ENCODE results near the gene ADCY4.
"Not testable (repeated sequence)": the region's sequence is repeated elsewhere in the genome, so short reads cannot be mapped to it uniquely, and the experiment has no call there.

The ADCY4 gene

DNA sequence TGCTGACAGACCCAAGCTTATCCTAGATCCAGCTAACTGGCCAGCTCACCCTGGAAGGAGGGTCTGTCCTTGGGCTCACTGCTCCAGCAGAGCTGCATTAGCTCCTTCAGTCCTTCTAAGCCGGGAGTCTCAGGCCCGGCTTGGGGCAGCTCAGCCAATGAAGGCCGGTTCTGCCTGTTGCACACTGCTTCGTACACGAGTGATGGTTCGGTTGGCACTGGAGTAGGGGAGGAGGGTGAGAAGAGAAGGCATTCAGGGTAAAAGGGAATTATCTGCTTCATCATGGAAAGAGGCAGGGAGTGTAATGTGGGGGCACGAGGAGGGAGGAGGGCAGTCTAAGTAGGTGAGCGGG, 2.9 kb upstream of the ADCY4 start:
- DNase-seq = no peak

- DNase-seq = no peak
These were observed 2.4 kb upstream of the ADCY4 start for GRCh38 chr14:24337144-24337823.

- no peak for DNase-seq
These were observed 745 bp upstream of the ADCY4 start for GRCh38 chr14:24335461-24336171.

DNA sequence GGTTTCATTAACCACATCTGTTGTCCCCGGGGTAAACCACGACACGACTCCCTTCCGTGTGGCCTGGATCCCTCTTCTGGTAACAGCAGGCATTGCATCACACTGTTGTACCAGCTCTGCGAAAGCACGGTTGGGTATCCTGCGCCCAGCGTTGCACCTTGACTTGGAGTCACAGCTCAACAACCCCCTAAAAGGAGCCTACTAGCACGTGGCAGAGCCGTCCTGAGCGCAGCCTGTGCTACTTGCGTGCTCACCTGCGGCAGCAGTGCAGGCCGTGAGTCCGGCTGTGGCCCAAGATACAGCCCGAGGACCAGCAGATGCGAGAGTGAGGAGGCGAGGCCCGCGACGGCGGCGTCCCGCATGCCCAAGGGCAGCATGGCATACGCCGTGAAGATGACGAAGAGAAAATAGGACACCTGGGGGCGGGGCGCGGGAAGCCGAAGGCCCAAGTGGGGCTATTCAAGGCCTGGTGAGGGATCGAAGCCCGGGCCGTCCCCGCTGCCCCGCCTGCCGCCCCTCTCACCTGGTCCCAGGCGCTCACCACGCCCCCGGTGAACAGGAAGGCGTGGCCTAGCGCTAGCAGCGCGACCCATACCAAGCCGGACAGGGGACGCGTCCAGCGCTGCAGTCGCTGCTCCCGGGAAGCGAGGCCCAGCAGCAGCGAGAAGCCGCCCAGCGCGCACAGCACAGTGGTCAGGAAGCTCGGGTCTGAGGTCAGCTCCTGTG, 2.4 kb downstream of the ADCY4 start:
- DNase-seq = no peak

GRCh38 chr14:24331731-24332267, 3.1 kb downstream of the ADCY4 start:
- DNase-seq = no peak

DNA sequence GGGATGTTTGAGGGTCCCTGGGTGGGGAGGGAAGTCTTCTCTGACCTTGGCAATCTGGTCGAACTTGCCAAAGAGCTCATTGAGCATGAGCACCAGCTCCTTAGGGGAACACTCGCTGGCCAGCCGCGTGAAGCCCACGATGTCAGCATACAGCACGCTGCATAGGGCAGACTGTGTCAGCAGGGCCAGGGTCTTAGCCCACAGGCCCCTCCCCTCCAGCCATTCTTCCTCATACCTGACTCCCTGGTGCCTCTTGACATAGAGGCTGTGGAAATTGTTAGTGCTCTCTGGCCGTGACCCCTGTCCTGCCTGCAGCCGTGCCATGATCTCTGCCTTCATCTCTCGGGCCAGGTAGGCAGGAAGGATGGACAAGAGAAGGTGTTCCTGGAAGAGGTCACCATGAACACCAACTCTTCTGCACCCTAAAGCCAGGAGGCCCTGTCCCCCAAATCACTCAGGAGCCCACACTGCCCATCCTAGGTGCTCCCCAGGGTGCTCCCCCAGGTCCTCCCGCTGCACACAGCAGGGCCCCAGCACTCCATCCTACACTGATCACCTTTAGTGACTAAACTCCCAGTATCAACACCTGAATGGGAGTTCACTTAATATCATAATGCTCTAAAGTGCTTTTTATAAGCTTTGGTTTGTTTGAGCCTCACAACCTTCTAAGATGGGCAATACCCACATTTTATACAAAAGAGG, 3.7 kb downstream of the ADCY4 start:
- no peak for DNase-seq

DNA sequence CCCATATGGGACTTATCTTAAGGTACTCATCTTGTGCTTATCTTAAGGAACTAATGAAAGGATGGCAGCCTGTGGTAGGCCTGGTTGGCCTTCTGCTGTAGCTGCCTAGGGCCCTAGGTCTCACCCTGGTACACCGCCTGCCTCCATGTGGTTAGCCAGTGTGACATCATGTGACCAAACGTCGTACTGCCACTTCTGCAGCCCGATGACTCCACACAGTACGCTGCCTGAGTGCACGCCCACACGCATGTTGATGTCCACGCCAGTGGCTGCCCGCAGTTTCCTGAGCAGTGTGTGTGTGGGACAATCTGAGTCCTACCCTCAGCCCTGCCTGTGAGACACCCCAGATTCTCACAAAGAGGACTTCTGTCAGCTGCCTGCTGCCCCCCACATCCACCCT, 5.1 kb downstream of the ADCY4 start:
- DNase-seq = no peak

DNA sequence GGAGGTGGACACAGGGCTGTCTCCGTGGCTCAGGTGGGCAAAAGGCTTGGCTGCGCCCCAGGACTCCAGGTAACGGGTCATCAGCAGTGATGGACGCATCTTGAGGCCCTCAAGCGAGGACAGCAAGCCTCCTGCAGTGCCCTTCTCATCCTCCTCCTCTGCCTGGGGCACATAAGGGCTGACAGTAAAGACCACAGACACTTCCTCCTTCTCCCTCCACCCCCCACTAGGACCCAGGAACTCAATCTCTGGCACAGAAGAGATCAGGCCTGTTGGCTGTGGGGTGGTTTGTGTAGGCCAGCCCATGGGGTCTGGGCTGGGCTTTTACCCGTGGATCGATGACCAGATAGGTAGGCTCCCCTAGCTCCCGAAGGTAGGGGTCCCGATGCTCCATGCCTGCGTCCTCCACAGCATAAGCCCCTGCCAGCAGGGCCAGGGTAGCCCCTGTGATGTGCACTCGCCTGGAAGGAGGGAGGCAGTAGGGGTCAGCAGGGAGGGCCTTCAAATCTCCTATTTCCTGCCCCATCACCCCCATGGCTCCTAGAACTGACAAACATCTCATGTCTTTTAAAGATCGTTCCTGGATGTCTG, 5.7 kb downstream of the ADCY4 start:
- DNase-seq = no peak

GRCh38 chr14:24327914-24328313, 7.0 kb downstream of the ADCY4 start:
- DNase-seq = not testable (repeated sequence)

- DNase-seq = no peak
These were observed 7.6 kb downstream of the ADCY4 start for GRCh38 chr14:24327303-24327702.

DNA sequence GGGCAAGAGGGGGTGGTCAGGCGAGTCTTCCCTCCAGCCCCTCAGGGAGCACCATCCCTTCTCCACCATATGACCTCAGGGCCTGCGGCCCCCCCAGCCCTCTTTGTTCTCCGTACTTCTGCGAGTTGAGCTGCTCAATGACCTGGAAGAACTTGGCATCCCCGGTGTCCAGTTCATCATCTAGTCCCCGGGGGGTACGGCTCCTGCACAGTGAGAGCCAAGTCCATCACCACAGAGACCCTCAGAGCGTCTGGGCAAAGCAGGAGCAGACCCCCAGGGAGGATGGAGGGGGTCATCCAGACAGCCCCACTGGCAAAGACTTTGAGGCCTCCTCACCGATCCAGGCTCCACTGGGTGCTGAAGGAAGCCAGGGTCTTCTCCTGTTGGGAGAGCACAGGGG, 8.9 kb downstream of the ADCY4 start:
- no peak for DNase-seq

DNA sequence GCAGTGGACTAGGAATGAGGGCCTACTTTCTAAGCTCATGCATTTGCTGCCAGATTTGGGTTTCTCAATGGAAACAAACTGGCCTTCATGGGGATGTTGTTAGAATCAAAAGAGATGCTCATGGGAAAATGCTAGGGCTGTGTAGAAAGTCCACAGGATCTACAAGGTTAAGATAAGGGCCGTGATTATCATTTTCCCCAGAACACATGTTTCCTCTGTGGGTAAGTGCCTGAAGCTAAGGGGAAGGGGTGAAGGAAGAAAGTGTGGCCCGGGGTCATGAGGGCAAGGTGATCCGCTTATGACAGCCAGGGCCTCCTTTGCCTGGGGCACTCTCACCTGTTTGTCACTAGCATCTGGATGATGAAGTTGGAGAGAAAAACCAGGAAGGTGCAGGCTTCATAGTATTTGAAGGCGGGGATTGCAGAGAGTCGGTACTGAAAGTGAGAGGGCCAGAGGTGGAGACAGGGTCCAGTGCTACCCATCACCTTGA, 9.8 kb downstream of the ADCY4 start:
- DNase-seq = no peak

DNA sequence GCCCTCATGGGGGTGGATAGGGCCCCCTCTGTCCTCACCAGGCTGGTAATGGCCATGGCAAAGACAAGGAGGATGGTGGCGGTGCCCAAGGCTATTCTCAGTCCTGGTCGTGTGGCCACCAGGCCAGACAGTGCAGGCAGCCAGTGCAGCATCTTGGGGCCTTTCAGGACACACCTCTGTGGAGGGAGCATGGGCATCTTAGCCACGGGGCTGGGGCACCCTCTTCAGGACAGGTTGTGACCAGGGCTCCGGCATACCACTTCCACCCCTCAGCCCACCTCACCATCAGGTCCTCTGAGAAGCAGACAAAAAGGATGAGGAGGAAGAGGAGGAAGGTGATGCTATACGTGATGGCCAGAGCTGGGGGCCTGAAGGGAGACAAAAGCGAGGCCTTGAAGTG, 10.8 kb downstream of the ADCY4 start:
- DNase-seq = no peak

DNA sequence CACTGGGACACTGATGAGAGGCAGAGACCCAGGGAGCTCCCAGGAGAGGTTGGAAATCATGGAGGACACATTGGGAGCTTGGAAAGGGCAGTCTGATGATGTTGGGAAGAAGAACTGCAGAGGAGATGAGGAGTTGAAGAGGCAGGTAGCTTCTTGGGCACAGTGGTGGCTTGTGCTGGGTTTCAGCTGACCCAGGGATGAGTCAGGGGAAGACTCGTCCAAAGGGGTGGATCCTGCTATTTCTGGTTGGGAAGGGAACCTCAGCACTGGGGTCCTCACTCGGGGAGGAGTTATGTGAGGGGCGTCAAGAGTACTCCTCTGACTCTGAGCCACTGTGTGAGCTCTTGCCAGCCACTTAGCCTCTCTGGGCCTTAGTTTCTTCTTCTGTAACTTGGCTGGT, 11.5 kb downstream of the ADCY4 start:
- no peak for DNase-seq

DNA sequence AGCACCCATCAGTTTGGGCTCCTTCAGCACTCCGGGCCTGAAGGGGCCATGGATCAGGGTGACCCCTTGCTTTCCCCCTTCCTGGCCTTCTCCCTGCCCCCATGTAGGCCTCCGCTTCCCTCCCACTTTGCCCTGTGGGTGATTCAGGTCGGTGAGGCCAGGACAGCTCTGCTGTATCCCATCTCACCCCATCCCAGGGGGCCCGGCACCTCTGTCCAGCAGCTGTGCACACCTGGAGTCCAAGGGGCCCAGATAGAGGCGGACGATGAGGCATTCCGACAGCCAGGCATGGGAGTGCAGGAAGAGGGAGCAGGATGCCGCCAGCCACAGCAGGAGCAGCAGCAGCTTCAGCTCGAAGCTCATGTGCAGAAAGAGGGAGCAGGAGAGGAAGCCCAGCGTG, 12.2 kb downstream of the ADCY4 start:
- no peak for DNase-seq

- DNase-seq = no peak
These were observed 13.5 kb downstream of the ADCY4 start for GRCh38 chr14:24321212-24321975.

DNA sequence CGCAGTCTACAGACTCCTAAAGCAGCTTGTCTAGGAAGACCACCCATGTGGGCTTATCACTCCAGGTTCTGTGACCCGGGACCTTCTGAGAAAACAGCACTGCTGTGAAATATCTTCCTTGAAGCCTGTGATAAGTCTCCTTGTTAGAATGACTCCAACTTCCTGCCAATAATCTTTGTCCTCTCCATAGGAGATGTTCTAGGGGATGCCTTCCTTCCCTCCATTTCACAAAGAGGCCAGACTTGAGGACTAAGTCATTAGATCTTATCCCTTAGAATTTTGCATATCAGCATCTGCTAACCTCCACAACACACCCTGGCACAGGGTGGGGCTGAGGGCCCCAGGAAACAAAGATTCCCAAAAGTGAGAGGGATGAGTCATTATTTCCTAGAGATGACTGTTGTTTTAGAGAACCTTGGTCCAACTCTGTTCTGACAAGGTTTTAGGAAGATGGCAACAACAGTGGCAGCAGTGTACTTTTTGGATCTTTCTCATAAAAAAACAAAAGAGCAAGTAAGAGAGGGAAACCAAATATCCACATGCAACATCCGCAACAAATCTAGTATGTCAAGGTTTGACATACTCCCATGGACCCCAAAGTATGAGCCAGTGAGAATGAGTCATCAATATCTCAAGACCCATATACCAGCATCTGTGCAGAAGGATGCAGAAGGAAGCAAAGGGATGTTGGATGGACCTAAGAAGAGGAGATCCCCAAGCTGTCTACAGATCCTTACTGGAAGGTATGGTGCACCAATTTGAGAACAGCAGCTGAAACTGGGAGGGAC, 17.5 kb downstream of the ADCY4 start:
- no peak for DNase-seq

- no peak for DNase-seq
These were observed 18.3 kb downstream of the ADCY4 start for GRCh38 chr14:24316597-24316950.

DNA sequence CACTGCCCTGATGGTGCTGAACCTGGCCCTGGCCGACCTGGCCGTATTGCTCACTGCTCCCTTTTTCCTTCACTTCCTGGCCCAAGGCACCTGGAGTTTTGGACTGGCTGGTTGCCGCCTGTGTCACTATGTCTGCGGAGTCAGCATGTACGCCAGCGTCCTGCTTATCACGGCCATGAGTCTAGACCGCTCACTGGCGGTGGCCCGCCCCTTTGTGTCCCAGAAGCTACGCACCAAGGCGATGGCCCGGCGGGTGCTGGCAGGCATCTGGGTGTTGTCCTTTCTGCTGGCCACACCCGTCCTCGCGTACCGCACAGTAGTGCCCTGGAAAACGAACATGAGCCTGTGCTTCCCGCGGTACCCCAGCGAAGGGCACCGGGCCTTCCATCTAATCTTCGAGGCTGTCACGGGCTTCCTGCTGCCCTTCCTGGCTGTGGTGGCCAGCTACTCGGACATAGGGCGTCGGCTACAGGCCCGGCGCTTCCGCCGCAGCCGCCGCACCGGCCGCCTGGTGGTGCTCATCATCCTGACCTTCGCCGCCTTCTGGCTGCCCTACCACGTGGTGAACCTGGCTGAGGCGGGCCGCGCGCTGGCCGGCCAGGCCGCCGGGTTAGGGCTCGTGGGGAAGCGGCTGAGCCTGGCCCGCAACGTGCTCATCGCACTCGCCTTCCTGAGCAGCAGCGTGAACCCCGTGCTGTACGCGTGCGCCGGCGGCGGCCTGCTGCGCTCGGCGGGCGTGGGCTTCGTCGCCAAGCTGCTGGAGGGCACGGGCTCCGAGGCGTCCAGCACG, 18.9 kb downstream of the ADCY4 start:
- DNase-seq = no peak

DNA sequence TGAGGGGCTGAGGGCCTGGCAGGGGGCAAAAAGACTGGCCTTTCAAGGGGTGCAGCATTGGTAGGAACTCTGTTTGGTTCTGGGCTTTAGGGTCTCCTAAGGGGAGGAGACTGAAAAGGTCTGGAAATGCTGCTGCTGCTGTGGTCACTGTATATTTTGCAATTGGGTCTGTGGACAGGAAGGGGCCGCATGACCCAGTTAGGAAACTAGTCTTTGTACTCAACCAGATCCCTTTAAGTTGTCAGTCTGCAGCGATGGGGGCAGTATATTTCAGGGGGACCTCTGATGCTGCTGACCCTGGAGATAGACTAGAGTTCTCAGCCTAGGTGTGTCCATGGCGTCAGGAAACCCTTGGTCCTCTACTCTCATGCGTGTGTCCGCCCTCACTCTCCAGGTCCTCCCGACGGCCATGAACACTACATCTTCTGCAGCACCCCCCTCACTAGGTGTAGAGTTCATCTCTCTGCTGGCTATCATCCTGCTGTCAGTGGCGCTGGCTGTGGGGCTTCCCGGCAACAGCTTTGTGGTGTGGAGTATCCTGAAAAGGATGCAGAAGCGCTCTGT, 19.5 kb downstream of the ADCY4 start:
- no peak for DNase-seq
